ENCODE data around the gene ZNF664.

- no peak for TF ChIP-seq EZH2phosphoT487 (IDR thresholded peaks at IDR 0.05; ENCODE audit: borderline replicate concordance)
- TF ChIP-seq TCF7L2 (IDR thresholded peaks at IDR 0.05; ENCODE audit: borderline replicate concordance, extremely low read depth, insufficient read depth, insufficient read length), result no peak
Measured at GRCh38 chr12:123941624-123942237, 31.3 kb upstream of the ZNF664 start.

All from HCT116 (cell line).